Activated gamma-delta T cell treated with Interleukin-2 at 50 U/mL for 16 hours (primary cell): ENCODE measurements around the gene OBSCN.

Experiments used
- DNase-seq: peaks from one replicate; pipeline ENCODE4 v3.0.0-alpha.2; 2020

OBSCN gene

GRCh38 chr1:228311091-228311490 is 103.2 kb downstream of the OBSCN start:
- no peak for DNase-seq

DNA sequence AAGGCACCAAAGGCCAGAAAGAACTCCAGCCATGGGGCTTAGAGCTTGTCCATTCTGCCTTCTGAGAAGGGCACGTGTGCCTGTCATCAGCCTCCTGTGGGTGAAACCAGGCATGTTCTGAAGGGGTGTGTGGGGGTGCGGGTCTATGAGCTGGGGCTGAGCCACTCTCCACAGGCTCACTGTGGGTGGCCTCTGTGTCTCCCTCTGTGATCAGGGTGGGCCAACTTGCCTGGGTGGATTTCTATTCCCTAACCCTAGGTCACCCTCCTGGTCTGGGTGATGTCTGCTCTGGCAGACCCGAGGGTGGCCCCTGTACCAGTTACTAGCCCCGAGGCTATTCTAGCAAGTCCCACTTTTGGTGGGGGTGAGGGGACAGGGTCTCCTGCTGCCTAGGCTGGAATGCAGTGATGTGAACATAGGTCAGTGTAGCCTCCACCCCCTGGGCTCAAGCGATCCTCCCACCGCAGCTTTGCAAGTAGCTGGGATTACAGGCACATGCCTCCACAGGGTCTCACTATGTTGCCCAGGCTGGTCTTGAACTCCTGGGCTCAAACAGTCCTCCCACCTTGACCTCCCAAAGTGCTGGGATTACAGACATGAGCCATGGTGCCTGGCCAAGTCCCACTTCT is 104.4 kb downstream of the OBSCN start:
- no peak for DNase-seq

DNA sequence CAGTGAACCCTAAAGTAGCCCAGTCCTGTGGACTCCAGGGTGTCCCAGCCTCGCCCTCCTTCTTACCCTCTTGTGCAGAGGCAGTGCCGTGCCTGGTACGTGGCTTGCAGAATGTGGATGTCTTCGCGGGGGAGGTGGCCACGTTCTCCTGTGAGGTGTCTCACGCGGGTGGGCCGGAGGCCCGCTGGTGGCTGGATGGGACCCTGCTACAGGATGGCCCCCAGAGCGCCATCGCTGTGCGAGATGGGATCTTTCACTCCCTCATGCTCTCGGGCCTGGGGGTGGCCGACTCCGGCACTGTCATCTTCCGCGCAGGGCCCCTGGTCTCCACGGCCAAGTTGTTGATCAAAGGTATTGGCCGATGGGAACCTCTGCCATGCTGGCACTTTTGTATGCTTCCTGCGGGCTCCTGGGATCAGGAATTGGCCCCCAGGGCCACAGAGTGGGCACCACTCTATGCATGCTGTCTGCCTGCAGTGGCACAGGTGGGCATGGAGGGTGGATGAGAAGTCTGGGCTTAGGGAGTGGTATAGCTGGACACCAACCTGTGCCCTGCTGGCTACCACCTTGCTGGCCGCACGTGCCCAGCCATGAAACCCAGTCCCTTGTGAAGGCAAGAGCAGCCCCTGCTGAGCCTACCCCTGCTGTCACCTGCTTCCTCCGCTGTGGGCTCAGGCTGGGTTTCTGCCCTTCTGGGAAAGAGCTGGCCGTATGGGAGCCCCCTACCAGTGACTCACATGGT is 105.9 kb downstream of the OBSCN start:
- DNase-seq, result no peak

GRCh38 chr1:228314315-228314657 is 106.4 kb downstream of the OBSCN start:
- no peak for DNase-seq

DNA sequence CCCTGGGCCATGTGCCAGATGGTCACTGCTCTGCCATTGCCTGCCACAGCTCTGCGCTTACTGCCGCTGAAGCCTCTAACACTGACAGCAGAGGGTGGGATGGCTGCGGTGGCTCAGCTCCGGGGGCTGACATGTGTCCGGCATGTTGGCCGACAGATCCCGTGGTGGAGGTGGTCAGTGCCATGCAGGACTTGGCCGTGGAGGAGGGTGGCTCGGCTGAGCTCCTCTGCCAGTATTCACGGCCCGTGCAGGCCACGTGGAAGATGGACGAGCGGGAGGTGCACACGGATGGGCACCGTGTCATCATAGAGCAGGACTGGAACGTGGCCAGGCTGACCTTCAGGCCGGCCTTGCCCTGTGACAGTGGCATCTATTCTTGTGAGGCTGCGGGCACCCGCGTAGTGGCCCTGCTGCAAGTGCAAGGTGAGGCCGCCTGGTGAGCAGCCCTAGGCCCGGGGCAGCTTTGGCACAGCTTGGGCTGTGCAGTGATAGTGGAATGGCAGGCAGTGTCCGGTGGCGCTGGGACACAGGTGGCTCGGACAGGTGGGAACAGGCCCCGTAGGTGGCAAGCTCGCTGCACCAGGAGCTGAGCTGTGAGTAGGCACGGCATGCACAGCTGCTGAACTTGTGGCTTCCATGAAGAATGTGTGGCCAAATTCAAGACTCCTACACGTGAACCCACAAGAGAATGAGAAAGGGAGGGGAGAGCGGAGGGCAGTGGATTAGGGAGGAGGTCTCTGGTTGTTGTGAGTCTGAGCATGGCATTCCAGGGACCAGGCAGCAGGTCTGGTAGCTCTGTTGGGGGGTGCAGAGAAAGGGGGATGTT is 107.0 kb downstream of the OBSCN start:
- DNase-seq, result no peak

GRCh38 chr1:228315484-228315944 is 107.7 kb downstream of the OBSCN start:
- no peak for DNase-seq

- no peak for DNase-seq
These were observed 108.2 kb downstream of the OBSCN start for GRCh38 chr1:228315945-228316588.

DNA sequence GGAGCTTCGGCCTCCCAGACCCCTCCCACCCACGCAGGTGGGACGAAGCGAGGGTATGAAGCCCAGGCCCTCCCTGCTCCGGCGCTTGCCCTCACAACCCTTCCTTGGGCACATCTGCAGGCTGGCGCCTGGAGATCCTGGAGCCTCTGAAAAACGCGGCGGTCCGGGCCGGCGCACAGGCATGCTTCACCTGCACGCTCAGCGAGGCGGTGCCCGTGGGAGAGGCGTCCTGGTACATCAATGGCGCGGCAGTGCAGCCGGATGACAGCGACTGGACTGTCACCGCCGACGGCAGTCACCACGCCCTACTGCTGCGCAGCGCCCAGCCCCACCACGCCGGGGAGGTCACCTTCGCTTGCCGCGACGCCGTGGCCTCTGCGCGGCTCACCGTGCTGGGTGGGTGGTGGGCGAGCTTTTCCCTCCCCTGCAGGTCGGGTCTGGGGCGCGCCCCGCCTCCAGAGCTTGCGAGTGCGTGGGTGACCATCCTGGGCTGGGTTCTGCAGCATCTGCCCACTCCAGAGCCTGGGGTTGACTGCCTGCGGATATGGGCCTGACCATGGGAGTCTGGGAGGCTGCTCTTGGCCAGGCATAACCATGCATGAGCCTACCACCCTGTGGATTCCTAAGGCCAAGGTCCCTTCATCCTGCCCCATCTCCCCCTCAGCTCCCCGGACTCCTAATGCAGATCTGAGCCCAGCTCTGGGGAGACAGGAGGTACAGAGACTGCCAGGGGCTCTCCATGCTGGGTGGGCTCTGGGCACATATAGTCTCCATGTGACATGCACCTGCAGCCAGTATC is 108.9 kb downstream of the OBSCN start:
- no peak for DNase-seq

- no peak for DNase-seq
These were observed 109.6 kb downstream of the OBSCN start for GRCh38 chr1:228317411-228317828.

GRCh38 chr1:228317891-228318810 is 110.3 kb downstream of the OBSCN start:
- DNase-seq, result no peak

- no peak for DNase-seq
These were observed 111.0 kb downstream of the OBSCN start for GRCh38 chr1:228318823-228319241.

DNA sequence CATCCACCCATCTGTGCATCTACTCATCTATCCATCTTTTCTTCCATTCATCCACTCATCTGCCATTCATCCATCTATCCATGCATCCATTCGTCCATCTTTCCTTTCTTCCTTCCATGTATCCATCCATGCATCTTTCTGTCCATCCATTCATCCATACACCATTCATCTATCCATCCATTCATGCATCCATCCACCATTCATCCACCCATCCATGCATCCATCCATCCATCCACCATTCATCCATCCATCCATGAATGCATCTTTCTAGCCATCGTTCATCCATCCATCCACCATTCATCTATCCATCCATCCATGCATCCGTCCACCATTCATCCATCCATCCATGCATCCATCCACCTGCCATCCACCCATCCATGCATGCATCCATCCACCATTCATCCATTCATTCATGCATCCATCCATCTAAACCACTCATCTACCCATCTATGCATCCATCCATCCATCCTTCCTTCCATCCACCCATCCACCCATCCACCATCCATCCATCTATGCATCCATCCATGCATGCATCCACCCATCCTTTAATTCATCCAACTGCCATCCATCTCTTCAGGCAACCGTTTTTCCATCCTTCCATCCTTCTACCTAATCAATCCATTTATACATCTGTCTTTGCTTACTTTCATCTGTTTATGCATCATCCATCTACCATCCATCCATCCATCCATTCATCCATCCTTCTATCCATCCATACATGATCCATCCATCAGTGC is 111.7 kb downstream of the OBSCN start:
- DNase-seq, result no peak

GRCh38 chr1:228320394-228320793 is 112.5 kb downstream of the OBSCN start:
- DNase-seq, result no peak

DNA sequence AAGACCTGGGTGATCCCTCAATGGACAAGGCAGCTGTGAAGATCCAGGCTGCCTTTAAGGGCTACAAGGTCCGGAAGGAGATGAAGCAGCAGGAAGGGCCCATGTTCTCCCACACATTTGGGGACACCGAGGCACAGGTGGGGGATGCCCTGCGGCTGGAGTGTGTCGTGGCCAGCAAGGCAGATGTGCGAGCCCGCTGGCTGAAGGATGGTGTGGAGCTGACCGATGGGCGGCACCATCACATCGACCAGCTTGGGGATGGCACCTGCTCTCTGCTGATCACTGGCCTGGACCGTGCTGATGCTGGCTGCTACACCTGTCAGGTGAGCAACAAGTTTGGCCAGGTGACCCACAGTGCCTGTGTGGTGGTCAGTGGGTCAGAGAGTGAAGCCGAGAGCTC is 113.6 kb downstream of the OBSCN start:
- no peak for DNase-seq

- DNase-seq, result no peak
These were observed 114.1 kb downstream of the OBSCN start for GRCh38 chr1:228321895-228322294.

DNA sequence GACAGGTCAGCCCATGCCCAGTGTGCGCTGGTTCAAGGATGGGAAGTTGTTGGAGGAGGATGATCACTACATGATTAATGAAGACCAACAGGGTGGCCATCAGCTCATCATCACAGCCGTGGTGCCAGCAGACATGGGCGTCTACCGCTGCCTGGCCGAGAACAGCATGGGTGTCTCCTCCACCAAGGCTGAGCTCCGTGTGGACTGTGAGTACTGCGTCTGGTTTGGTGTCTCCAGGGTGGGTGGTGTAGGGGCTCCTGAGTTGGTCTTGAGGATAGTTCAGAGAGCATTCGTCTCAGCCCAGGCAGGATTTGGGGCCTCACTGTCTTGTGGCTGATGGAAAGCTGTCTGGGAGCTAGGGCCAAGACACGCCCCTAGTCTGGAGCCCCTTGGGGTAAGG is 115.6 kb downstream of the OBSCN start:
- no peak for DNase-seq

DNA sequence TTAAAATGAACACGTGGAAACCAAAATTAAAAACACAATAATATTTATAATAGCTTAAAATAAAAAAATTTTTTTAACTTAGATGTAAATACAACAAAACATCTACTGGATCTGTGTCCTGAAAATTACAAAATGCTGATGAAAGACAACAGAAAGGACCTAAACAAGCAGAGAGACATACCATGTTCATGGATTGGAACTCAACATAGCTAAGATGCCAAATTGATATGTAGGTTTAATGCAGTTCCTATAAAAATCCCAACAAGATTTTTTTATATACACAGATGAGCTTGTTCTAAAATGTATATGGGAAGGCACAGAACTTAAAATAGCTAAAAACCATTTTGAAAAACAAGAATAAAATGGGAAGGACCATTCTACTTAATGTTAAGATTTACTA is 117.4 kb downstream of the OBSCN start:
- DNase-seq, result no peak

DNA sequence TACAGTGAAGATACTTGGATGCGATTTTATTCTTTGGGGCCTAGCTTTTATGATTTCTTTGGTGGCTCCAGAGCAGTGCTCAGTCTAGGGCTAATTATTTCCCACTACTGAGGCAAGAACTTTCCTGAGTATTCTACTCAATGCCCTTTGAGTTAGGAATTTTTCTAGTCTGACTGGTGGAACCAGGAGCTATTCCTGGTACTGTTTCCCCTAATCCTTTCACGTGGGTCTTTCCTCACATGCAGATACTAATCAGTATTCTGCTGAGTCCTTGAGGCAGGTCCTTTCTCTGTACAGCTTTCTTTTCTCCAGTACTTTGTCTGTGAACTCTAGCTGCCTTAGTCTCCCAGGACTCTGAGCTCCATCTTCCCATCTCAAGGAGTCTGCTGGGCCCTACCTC is 122.0 kb downstream of the OBSCN start:
- no peak for DNase-seq

- no peak for DNase-seq
These were observed 125.2 kb downstream of the OBSCN start for GRCh38 chr1:228332797-228333738.
